ENCODE results near the gene RRAS2.
A peak's percentile ranks its signal among the peaks of the same experiment; 100 is the strongest.
"Not testable (repeated sequence)": the region's sequence is repeated elsewhere in the genome, so short reads cannot be mapped to it uniquely, and the experiment has no call there.

Gene RRAS2

GRCh38 chr11:14360976-14361375 lies 2.0 kb upstream of the RRAS2 start:
- TF ChIP-seq CTCF (IDR thresholded peaks at IDR 0.05; ENCODE audit: borderline replicate concordance, insufficient read depth, low read depth, low read length): no peak
- H3K4me3 ChIP-seq (ENCODE audit: low read depth, low read length): no peak overlapping the region

GRCh38 chr11:14359501-14360031 lies 583 bp upstream of the RRAS2 start:
- H3K4me3 ChIP-seq (ENCODE audit: low read depth, low read length): peak overlapping the region; percentile 99
- TF ChIP-seq CTCF (IDR thresholded peaks at IDR 0.05; ENCODE audit: borderline replicate concordance, insufficient read depth, low read depth, low read length): no peak

GRCh38 chr11:14357881-14358728 lies 878 bp downstream of the RRAS2 start:
- no peak for TF ChIP-seq CTCF (IDR thresholded peaks at IDR 0.05; ENCODE audit: borderline replicate concordance, insufficient read depth, low read depth, low read length)
- H3K4me3 ChIP-seq (ENCODE audit: low read depth, low read length): peak overlapping the region; percentile 99

DNA sequence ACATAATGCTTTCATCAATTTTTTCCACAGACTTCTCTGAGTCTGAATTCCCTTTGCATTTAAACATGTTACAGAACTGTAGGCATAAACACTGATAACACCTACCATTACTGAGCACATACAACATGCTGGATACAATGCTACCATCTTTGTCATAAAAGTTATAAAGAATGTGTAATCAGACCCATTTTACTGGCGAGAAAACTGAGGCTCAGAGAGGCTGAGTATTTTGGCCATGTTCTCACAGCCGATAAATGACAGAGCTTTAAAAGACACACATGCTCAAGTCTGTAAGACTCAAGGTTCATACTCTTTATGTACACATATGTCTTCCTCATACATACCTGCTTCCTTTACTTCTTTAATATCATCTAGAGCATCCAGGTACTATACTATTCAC lies 2.6 kb downstream of the RRAS2 start:
- no peak overlapping the region for H3K4me3 ChIP-seq (ENCODE audit: low read depth, low read length)
- TF ChIP-seq CTCF (IDR thresholded peaks at IDR 0.05; ENCODE audit: borderline replicate concordance, insufficient read depth, low read depth, low read length): no peak

DNA sequence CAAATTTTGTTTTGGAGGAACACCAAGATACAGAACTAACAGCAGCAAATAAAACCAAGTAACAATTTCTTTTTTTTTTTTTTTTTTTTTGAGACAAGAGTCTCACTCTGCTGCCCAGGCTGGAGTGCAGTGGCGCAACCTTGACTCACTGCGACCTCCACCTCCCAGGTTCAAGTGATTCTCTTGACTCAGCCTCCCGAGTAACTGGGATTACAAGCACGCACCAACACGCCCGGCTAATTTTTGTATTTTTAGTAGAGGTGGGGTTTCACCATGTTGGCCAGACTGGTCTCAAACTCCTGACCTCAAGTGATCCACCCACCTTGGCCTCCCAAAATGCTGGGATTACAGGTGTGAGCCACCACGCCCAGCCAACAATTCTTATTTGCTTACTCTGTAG lies 4.4 kb downstream of the RRAS2 start:
- H3K4me3 ChIP-seq (ENCODE audit: low read depth, low read length): not testable (repeated sequence)

GRCh38 chr11:14350716-14351238 lies 8.2 kb downstream of the RRAS2 start:
- TF ChIP-seq CTCF (IDR thresholded peaks at IDR 0.05; ENCODE audit: borderline replicate concordance, insufficient read depth, low read depth, low read length): no peak
- H3K4me3 ChIP-seq (ENCODE audit: low read depth, low read length): no peak overlapping the region

DNA sequence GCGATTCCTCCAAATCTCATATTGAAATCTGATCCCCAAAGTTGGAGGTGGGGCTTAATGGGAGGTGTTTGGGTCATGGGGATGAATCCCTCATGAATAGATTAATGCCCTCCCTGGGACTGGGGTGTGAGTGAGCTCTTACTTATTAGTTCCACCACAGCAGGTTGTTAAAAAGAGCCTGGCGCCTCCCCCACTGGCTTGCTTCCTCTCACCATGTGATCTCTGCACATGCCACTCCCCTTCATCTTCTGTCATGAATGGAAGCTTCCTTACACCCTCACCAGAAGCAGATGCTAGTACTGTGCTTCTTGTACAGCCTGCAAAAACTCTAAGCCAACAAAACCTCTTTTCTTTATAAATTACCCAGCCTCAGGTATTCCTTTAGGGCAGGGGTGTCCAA lies 8.8 kb downstream of the RRAS2 start:
- no peak overlapping the region for H3K4me3 ChIP-seq (ENCODE audit: low read depth, low read length)
- TF ChIP-seq CTCF (IDR thresholded peaks at IDR 0.05; ENCODE audit: borderline replicate concordance, insufficient read depth, low read depth, low read length): no peak

All from GM12875 (cell line).